Mesendoderm (in vitro differentiated cells): ENCODE results near the gene GPR108.

ENCODE experiments used
- DNase-seq: peaks from one replicate; pipeline ENCODE4 v3.0.0; 2013
- H2AK5ac ChIP-seq: 2 replicates; pipeline ENCODE4 v1.6.1; 2013; ENCODE audit warnings: low read length, inconsistent platforms
- H2BK120ac ChIP-seq: 2 replicates; pipeline ENCODE4 v1.6.1; 2013; ENCODE audit warnings: low read depth, mild to moderate bottlenecking, low read length, moderate library complexity, mixed read lengths
- H2BK15ac ChIP-seq: replicated peaks from 2 replicates; pipeline ENCODE4 v1.6.1; 2013; ENCODE audit warnings: low read depth, mild to moderate bottlenecking, moderate library complexity
- H2BK5ac ChIP-seq: 2 replicates; pipeline ENCODE4 v1.6.1; 2013; ENCODE audit warnings: low read length, inconsistent platforms
- H3K18ac ChIP-seq: 2 replicates; pipeline ENCODE4 v1.6.1; 2013; ENCODE audit warnings: mild to moderate bottlenecking, low read length, mixed read lengths
- H3K23ac ChIP-seq: one replicate; pipeline ENCODE4 v1.6.1; 2013; ENCODE audit warnings: low read length
- H3K27ac ChIP-seq: 2 replicates; pipeline ENCODE4 v1.5.1; 2013; ENCODE audit warnings: low read depth, mild to moderate bottlenecking, inconsistent platforms, low read length, moderate library complexity
- H3K27me3 ChIP-seq: 2 replicates; pipeline ENCODE4 v1.6.1; 2013; ENCODE audit warnings: low read length, control low read depth, mild to moderate bottlenecking, inconsistent platforms; ENCODE audit not compliant: insufficient read depth, poor library complexity
- H3K36me3 ChIP-seq: 2 replicates; pipeline ENCODE4 v1.6.1; 2013; ENCODE audit warnings: low read length, inconsistent platforms; ENCODE audit not compliant: control insufficient read depth, insufficient read depth
- H3K4ac ChIP-seq: one replicate; pipeline ENCODE4 v1.6.1; 2013; ENCODE audit warnings: low read depth, mild to moderate bottlenecking, low read length, moderate library complexity
- H3K4me1 ChIP-seq: 2 replicates; pipeline ENCODE4 v1.6.1; 2013; ENCODE audit warnings: low read depth, low read length, inconsistent platforms; ENCODE audit not compliant: control insufficient read depth
- H3K4me2 ChIP-seq: 2 replicates; pipeline ENCODE4 v1.6.1; 2013; ENCODE audit warnings: low read length
- H3K4me3 ChIP-seq: 2 replicates; pipeline ENCODE4 v1.5.1; 2013; ENCODE audit warnings: mild to moderate bottlenecking, low read length
- H3K56ac ChIP-seq: one replicate; pipeline ENCODE4 v1.6.1; 2013; ENCODE audit warnings: low read length
- H3K79me1 ChIP-seq: 2 replicates; pipeline ENCODE4 v1.6.1; 2013; ENCODE audit warnings: low read length, inconsistent platforms
- H3K79me2 ChIP-seq: 2 replicates; pipeline ENCODE4 v1.6.1; 2013; ENCODE audit warnings: mild to moderate bottlenecking, low read length; ENCODE audit not compliant: control insufficient read depth, insufficient read depth
- H3K9ac ChIP-seq: 2 replicates; pipeline ENCODE4 v1.6.1; 2013; ENCODE audit warnings: low read length, inconsistent platforms
- H4K5ac ChIP-seq: one replicate; pipeline ENCODE4 v1.6.1; 2013; ENCODE audit warnings: low read length
- H4K8ac ChIP-seq: one replicate; pipeline ENCODE4 v1.6.1; 2013; ENCODE audit warnings: low read depth, mild to moderate bottlenecking, control low read depth, low read length, moderate library complexity
- WGBS: extraction: QIAGEN DNeasy Blood & Tissue Kit; methylation state at CpG from one replicate; pipeline ENCODE4 v1.1.7; 2013; ENCODE audit warnings: low lambda C conversion rate, missing lambda C conversion rate; ENCODE audit not compliant: insufficient coverage; ENCODE audit errors: extremely low coverage; 5-methylcytosine and 5-hydroxymethylcytosine counted together

The GPR108 gene

DNA sequence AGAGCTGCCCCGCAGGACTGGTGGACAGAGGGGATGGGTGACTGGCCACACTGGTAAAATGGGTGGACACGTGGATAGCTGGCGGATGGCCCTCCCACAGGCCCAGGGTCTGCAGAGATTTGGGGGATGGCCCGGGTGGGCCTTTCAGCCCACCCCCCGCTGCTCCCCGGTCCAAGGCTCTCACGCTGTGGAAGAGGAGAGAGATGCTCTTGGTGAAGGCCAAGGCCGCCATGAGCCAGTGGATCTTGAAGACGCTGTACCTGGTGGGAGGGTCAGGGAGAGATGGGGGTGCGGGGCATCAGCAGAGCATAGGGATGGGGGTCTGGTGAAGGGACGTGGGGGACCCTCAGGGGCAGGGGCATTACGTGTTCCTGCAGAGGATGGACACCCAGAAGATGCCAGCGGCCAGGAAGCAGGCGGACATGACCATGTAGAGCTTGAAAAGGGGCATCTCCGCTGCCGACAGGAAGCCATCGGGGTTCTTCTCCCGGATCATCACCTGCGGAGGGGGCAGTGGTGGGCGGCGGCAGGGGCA, 4.5 kb downstream of the GPR108 start:
- no peaks in the 10 kb centered on the region for H3K27me3 ChIP-seq
- no peaks in the 10 kb centered on the region for H3K4me1 ChIP-seq
- H3K23ac ChIP-seq = no peak overlapping the region
- peaks cover 4% of the 10 kb centered on the region for H3K79me2 ChIP-seq
- no peak overlapping the region for H2BK15ac ChIP-seq
- no peak overlapping the region for H4K5ac ChIP-seq
- H3K36me3 ChIP-seq = no peaks in the 10 kb centered on the region
- no peak overlapping the region for H3K4me3 ChIP-seq
- no peak overlapping the region for H3K18ac ChIP-seq
- H2AK5ac ChIP-seq = no peak overlapping the region
- no peak for DNase-seq
- peaks cover 3% of the 10 kb centered on the region for H3K79me1 ChIP-seq
- no CpG with 5 or more reads among the region's 21 CpGs for WGBS
- H3K4ac ChIP-seq = no peak overlapping the region
- H3K4me2 ChIP-seq = no peak overlapping the region
- no peak overlapping the region for H4K8ac ChIP-seq
- H3K9ac ChIP-seq = no peak overlapping the region
- no peak overlapping the region for H3K27ac ChIP-seq
- no peak overlapping the region for H2BK5ac ChIP-seq
- no peak overlapping the region for H3K56ac ChIP-seq
- no peak overlapping the region for H2BK120ac ChIP-seq

DNA sequence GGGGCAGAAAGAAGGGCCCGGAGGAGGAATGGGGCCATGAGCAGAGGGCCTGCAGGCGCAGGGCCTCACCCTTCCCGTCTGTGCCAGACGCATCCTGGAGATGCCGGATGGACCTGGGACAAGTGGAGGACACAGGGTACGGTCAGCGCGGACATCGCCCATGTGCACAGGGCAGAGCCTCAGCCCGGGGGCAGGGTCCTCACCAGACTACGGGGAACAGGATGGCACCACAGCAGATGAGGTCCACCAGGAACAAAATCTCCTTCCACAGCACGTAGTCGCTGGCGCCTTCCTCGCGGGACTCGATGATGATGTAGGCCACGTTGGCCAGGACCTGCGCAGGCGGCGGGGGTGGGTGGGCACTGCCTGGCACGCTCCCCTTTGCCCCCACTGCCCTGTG, 5.6 kb downstream of the GPR108 start:
- H3K23ac ChIP-seq = no peak overlapping the region
- no peak overlapping the region for H3K4me2 ChIP-seq
- H3K18ac ChIP-seq = no peak overlapping the region
- no peak overlapping the region for H3K27ac ChIP-seq
- H3K56ac ChIP-seq = no peak overlapping the region
- peaks cover 3% of the 10 kb centered on the region for H3K79me1 ChIP-seq
- H4K8ac ChIP-seq = no peak overlapping the region
- H2AK5ac ChIP-seq = no peak overlapping the region
- no peak overlapping the region for H2BK120ac ChIP-seq
- no peaks in the 10 kb centered on the region for H3K4me1 ChIP-seq
- DNase-seq = no peak
- no peak overlapping the region for H3K4me3 ChIP-seq
- H3K79me2 ChIP-seq = peaks cover 4% of the 10 kb centered on the region
- H3K4ac ChIP-seq = no peak overlapping the region
- no peaks in the 10 kb centered on the region for H3K27me3 ChIP-seq
- H4K5ac ChIP-seq = no peak overlapping the region
- H3K9ac ChIP-seq = no peak overlapping the region
- WGBS = no CpG with 5 or more reads among the region's 22 CpGs
- H3K36me3 ChIP-seq = no peaks in the 10 kb centered on the region
- H2BK5ac ChIP-seq = no peak overlapping the region
- no peak overlapping the region for H2BK15ac ChIP-seq

GRCh38 chr19:6730941-6731670, 6.3 kb downstream of the GPR108 start:
- Histone ChIP-seq H3K18ac (no peak overlapping the region), H2BK120ac (no peak overlapping the region), H2AK5ac (no peak overlapping the region), H3K4ac (no peak overlapping the region), H4K5ac (no peak overlapping the region), H3K9ac (no peak overlapping the region), H2BK5ac (no peak overlapping the region), H3K79me1 (peaks cover 3% of the 10 kb centered on the region), H2BK15ac (no peak overlapping the region), H3K23ac (no peak overlapping the region), H3K27me3 (no peaks in the 10 kb centered on the region), H3K4me1 (no peaks in the 10 kb centered on the region), H3K79me2 (peaks cover 4% of the 10 kb centered on the region), H3K36me3 (no peaks in the 10 kb centered on the region), H3K4me3 (no peak overlapping the region), H3K4me2 (no peak overlapping the region), H3K27ac (no peak overlapping the region), H3K56ac (no peak overlapping the region), H4K8ac (no peak overlapping the region)
- WGBS = no CpG with 5 or more reads among the region's 30 CpGs
- DNase-seq = no peak

DNA sequence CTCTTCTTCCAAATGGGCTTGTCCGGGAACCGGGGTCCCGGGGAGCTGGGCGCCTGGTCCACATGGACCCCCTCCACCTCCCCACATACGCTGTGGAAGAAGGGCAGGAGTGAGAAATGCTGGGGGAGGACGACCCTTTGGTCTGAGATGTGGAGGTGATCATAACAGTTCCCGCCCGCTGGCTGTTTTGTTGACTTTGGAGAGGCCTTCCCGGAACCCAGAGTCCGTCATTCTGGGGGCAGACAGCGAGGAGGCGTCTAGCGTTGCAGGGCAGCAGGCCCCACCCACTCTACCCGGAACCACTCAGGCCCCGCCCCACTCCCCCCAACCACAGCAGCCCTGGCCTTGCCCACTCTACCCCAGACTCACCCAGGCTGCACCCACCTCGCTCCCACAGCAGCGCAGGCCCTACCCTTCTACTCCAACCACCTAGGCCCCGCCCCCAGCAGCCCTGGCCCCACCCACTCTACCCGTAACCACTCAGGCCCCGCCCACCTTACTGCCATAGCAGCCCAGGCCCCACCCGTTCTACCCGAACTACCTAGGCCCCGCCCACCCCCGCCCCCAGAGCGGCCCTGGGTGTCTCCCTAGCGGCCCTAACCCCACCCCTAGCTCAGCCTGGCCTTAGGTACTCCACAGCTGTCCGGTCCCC, 7.1 kb downstream of the GPR108 start:
- Histone ChIP-seq H2BK120ac (no peak overlapping the region), H2AK5ac (no peak overlapping the region), H3K4me3 (no peak overlapping the region), H3K27me3 (no peaks in the 10 kb centered on the region), H3K56ac (peak overlapping the region; percentile 67), H3K36me3 (no peaks in the 10 kb centered on the region), H3K4me1 (no peaks in the 10 kb centered on the region), H4K8ac (no peak overlapping the region), H3K27ac (no peak overlapping the region), H2BK5ac (no peak overlapping the region), H3K79me2 (no peaks in the 10 kb centered on the region), H2BK15ac (no peak overlapping the region), H3K79me1 (no peaks in the 10 kb centered on the region), H3K4ac (no peak overlapping the region), H3K18ac (no peak overlapping the region), H3K9ac (no peak overlapping the region), H3K4me2 (no peak overlapping the region), H3K23ac (no peak overlapping the region), H4K5ac (no peak overlapping the region)
- WGBS = no CpG with 5 or more reads among the region's 27 CpGs
- DNase-seq = peak; percentile 82

DNA sequence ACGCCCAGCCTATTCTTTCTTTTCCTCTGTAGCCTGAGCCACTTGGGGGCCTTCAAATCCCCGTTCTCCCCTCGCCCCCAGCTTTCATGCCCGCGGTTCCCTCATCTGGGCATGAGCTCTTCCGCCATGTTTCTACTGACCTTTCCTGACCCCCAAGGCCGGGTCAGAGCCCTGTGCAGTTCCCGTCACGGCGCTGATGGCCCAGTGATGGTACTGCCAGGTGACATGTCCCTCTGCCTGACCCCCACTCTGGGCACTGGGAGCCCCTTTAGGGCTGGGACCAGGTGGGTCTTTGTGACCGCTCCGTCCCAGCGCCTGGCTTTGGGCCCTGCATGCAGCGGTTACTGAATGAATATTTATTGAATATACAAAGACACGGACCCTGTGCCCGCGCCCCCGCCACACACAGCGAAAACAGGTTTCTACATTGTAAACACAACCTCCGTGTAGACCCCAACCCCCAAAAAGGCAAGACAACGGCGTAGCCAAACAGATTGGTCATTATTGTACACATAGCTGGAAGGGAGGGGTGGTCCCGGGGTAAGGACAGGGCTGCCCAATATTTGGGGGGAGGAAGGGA, 7.7 kb downstream of the GPR108 start:
- WGBS = no CpG with 5 or more reads among the region's 23 CpGs
- Histone ChIP-seq H3K27me3 (no peaks in the 10 kb centered on the region), H2BK5ac (no peak overlapping the region), H4K8ac (no peak overlapping the region), H3K9ac (no peak overlapping the region), H3K4me3 (no peak overlapping the region), H3K36me3 (no peaks in the 10 kb centered on the region), H2AK5ac (no peak overlapping the region), H3K4me1 (no peaks in the 10 kb centered on the region), H4K5ac (no peak overlapping the region), H3K79me1 (no peaks in the 10 kb centered on the region), H2BK15ac (no peak overlapping the region), H3K23ac (no peak overlapping the region), H3K27ac (no peak overlapping the region), H3K4ac (no peak overlapping the region), H3K79me2 (no peaks in the 10 kb centered on the region), H3K18ac (no peak overlapping the region), H3K4me2 (no peak overlapping the region), H2BK120ac (no peak overlapping the region), H3K56ac (no peak overlapping the region)
- DNase-seq = no peak
